HG03196 (cell line): Measurements from ENCODE around the gene ATP13A2.

Experiments used
- ATAC-seq: cut with Tn5 transposase; IDR thresholded peaks from one replicate; pipeline ENCODE4 v1.9.1; 2021; ENCODE audit not compliant: unreplicated experiment

ATP13A2 gene

GRCh38 chr1:17032741-17033140, 21.0 kb upstream of the ATP13A2 start:
- ATAC-seq = no peak

GRCh38 chr1:17031436-17031835, 19.7 kb upstream of the ATP13A2 start:
- no peak for ATAC-seq

- no peak for ATAC-seq
Observed at GRCh38 chr1:17030206-17030605, 18.5 kb upstream of the ATP13A2 start.

GRCh38 chr1:17028662-17029188, 17.0 kb upstream of the ATP13A2 start:
- ATAC-seq = no peak

- no peak for ATAC-seq
Observed at GRCh38 chr1:17027900-17028299, 16.2 kb upstream of the ATP13A2 start.

DNA sequence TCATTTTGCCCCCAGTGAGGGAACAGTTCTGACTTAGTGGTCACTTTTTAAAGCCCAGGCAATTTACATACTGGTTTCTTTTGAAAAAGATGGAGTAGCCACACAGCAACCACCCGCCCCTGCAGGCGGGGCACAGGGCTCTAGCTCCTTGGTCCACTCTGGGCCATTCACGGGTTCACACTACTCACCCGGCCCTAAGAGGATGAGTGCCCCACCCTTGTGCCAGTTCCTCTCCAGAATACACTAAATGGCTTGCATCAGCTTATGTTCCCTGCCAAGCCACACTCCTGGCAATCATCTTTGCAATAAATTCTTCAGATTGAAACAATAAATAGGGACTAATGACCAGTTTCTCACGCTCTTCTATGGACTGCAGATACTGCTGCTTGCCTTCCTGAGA, 15.7 kb upstream of the ATP13A2 start:
- ATAC-seq = no peak

- ATAC-seq = no peak
Observed at GRCh38 chr1:17024721-17025120, 13.0 kb upstream of the ATP13A2 start.

- ATAC-seq = no peak
Observed at GRCh38 chr1:17023573-17023972, 11.8 kb upstream of the ATP13A2 start.

GRCh38 chr1:17023102-17023501, 11.4 kb upstream of the ATP13A2 start:
- ATAC-seq = no peak

- no peak for ATAC-seq
Observed at GRCh38 chr1:17021896-17022295, 10.2 kb upstream of the ATP13A2 start.

DNA sequence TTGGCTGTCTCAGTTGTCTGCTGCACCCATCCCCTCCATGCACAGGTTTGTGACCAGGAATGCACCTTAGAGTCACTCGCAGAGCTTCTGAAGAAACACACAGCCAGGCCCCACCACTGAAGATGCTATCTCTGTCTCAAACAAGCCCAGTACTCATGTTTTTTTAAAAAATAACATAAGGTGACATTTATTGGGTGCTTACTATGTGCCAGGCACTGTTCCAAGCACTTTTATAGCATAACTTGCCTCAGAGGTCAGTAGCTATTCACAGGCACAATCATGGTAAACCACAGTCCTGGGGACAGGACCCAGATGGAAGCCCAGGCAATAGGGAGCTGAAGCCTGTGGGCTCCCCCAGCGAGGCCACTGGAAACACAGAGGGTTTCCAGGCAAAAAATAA, 8.8 kb upstream of the ATP13A2 start:
- ATAC-seq = no peak

GRCh38 chr1:17018849-17019248, 7.1 kb upstream of the ATP13A2 start:
- no peak for ATAC-seq

GRCh38 chr1:17017435-17017834, 5.7 kb upstream of the ATP13A2 start:
- no peak for ATAC-seq

GRCh38 chr1:17016317-17016661, 4.6 kb upstream of the ATP13A2 start:
- ATAC-seq = no peak

- ATAC-seq = no peak
Observed at GRCh38 chr1:17014671-17015567, 3.2 kb upstream of the ATP13A2 start.

DNA sequence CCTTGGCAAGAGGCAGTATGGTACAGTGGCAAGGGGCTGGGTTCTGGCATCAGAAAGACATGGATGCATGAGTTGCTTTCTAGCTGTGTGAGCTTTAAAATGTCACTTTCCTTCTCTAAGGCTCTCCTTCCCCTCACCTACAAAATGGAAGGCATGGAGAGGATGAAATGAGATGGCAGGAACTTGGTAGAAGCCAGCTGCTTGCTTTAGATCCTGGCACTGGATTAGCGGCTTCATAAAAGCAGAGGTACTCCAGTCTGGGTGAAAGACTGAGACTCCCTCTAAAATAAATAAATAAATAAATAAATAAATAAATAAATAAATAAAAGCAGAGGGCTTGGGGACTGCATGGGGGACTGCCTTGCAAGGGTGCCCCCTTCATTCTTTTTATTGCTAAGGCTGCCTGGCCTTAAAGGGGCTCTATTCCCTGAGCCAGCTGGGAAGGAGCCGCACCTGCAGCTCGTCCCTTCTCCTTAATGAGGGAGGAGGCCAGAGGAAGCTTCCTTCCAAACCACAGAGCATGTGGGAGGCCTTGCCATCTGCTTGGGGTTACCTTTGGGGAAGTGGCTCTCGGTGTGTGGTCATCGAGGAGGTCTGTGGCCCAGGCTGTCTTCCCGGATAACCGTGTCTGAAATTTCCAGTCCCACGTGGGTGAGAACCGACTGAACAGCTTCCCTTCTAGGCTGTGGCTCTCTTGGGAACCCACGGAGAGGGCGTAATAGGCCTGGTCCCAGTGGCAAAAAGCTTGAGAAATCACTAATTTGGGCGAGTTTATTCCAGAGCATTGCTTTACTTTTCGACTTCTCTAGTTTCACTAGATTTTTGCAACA, 2.0 kb upstream of the ATP13A2 start:
- ATAC-seq = no peak

DNA sequence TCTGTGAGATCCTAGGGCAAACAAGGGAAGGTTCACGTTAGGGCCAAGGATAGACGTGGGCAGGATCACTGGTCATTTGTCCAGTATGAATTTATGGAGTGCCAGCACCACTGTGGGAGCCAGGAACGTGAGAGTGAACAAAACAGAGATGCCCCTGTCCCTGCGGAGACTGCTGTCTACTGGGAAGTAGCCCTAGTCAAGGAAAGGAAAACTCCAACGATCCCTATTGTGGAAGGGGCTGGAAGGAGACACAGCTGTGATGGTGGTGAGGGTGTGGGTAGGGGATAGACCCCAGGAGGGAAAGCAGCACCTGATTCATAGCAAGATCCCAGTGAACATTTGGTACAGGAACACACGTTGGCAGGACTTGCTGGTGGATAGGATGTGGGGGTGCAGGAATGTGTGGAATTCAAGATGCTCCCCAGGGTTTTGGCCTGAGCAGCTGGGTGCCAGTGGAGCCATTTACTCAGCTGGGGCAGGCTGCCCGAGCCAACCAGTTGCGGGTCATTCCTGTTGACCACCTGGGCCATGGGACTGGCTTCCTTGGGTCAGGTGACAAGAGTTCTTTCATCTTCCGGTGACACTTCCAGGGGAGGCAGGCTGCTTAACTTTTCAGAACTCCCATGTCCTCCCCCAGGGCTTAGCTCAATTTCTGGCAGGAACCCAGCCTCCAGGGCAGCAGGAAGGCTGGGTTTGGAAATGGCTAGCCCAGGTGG, 1.2 kb upstream of the ATP13A2 start:
- ATAC-seq = no peak

DNA sequence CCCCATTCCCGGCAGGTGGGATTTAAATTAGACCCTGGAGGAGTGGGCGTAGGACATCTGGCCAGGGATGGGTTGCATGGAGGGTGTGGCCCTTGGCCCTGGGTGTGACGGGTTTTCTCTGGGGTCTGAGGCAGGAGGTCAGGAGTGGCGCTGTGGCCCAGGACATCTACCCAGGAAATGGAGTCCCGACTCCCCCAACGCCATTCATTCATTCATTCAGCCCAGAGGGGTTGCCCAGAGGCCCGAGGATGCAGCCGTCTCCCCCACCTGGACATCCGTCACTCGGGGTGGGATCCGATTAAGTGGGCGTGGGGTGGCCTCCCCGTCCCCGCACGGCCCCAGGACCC, 663 bp downstream of the ATP13A2 start:
- ATAC-seq = peak; percentile 8

DNA sequence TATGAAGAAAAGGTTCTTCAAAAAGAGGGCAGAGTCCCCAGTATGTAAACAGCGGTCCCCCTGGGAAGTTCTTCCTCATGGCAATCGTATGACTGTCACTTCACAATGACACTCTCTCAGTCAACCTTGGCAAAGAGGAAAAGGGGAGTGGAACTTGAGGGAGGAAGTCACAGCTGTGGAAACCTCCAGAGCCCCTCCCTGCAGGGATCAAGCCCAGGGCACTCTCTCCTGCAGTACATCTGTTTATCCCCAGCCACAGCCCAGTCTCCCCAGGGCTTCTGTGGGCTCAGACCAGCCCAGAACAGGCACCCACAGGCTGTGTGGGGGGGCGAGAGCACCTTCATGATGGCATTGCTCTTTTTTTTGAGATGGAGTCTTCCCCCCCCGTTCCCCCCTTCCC, 2.0 kb downstream of the ATP13A2 start:
- no peak for ATAC-seq

DNA sequence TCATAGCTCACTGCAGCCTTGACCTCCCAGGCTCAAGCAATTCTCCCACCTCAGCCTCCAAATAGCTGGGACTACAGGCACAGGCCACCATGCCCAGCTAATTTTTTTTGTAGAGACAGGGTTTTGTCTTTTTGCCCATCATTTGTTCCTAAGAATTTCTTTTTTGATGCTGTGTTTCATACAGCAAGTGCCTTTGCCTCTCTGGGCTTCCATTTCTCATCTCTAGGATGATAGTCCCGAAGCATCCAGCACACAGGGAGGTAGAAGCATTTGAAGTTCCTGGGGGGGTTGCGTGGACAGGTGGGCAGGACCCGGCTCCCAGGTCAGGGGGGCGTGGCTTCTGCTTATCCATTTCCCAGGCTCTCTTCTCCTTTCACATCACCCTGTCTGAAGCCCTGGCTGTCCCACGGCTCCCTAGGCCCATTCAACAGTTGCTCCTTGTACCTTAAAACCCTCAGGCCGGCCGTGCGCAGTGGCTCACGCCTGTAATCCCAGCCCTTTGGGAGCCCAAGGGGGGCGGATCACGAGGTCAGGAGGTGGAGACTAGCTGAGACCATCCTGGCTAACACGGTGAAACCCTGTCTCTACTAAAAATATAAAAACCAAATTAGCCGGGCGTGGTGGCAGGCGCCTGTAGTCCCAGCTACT, 3.4 kb downstream of the ATP13A2 start:
- ATAC-seq = no peak

DNA sequence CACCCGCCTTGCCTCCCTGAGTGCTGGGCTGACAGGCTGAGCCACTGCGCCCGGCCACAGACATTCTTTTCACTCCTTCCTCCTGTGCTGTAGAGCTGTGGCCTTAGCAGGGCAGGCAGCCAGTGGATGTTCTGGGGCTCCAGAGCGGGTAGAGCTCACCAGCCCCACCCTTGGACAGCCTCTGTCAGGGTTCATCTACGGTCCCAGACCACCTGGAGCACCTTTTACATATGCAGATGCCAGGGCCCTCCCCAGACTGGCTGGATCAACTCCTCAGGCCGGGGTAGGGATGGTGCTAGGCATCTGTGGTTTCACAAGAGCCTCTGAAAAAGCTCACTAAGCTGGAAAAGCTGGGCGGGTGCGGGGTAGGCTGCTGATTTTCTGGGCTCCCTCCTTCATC, 4.6 kb downstream of the ATP13A2 start:
- ATAC-seq = no peak
